H9 (cell line): Measurements from ENCODE around the gene GPR107. TPM values are rescaled to one million over a fixed set of nuclear protein-coding genes. Genes with fewer than 3 reads are reported as not detected.
A peak's percentile ranks its signal among the peaks of the same experiment; 100 is the strongest.

Experiments
- DNase-seq: peaks from one replicate; pipeline ENCODE4 v3.0.0-alpha.2; 2017
- H2AFZ ChIP-seq: one replicate; pipeline ENCODE4 v1.6.1; 2013; ENCODE audit warnings: mild to moderate bottlenecking, low read length, control low read depth, moderate library complexity
- H2AK5ac ChIP-seq: 2 replicates; pipeline ENCODE4 v1.6.1; 2013; ENCODE audit warnings: low read length, control low read depth, mixed read lengths; ENCODE audit not compliant: insufficient read length
- H2BK120ac ChIP-seq: one replicate; pipeline ENCODE4 v1.6.1; 2013; ENCODE audit warnings: low read depth, mild to moderate bottlenecking, low read length, control low read depth, inconsistent platforms; ENCODE audit not compliant: poor library complexity, severe bottlenecking
- H2BK12ac ChIP-seq: 2 replicates; pipeline ENCODE4 v1.6.1; 2013; ENCODE audit warnings: low read length, control low read depth, mixed read lengths, low read depth; ENCODE audit not compliant: insufficient read length
- H2BK15ac ChIP-seq: 2 replicates; pipeline ENCODE4 v1.6.1; 2013; ENCODE audit warnings: low read depth, low read length, control low read depth
- H2BK20ac ChIP-seq: one replicate; pipeline ENCODE4 v1.6.1; 2013; ENCODE audit warnings: low read depth, mild to moderate bottlenecking, low read length, control low read depth, inconsistent platforms; ENCODE audit not compliant: poor library complexity, severe bottlenecking
- H2BK5ac ChIP-seq: 2 replicates; pipeline ENCODE4 v1.6.1; 2013; ENCODE audit warnings: low read length, control low read depth, mixed read lengths; ENCODE audit not compliant: insufficient read length
- H3K14ac ChIP-seq: 2 replicates; pipeline ENCODE4 v1.6.1; 2013; ENCODE audit warnings: low read length, control low read depth; ENCODE audit not compliant: insufficient read depth
- H3K18ac ChIP-seq: 2 replicates; pipeline ENCODE4 v1.6.1; 2013; ENCODE audit warnings: low read depth, mild to moderate bottlenecking, mixed read lengths, low read length, control low read depth; ENCODE audit not compliant: insufficient read length
- H3K23ac ChIP-seq: 2 replicates; pipeline ENCODE4 v1.6.1; 2013; ENCODE audit warnings: low read length, control low read depth, mixed read lengths, low read depth; ENCODE audit not compliant: insufficient read length
- H3K23me2 ChIP-seq: 2 replicates; pipeline ENCODE4 v1.6.1; 2013; ENCODE audit warnings: low read depth, mild to moderate bottlenecking, mixed read lengths, low read length, control low read depth; ENCODE audit not compliant: insufficient read length, poor library complexity, severe bottlenecking
- H3K27ac ChIP-seq: 2 replicates; pipeline ENCODE4 v1.5.1; 2013; ENCODE audit warnings: low read length, control low read depth, mixed read lengths, low read depth; ENCODE audit not compliant: insufficient read length
- H3K27me3 ChIP-seq: 2 replicates; pipeline ENCODE4 v1.6.1; 2013; ENCODE audit warnings: low read length, control low read depth, inconsistent platforms; ENCODE audit not compliant: insufficient read depth
- H3K4ac ChIP-seq: 2 replicates; pipeline ENCODE4 v1.6.1; 2013; ENCODE audit warnings: low read depth, mild to moderate bottlenecking, control low read depth, inconsistent platforms, low read length, moderate library complexity
- H3K4me1 ChIP-seq: 2 replicates; pipeline ENCODE4 v1.6.1; 2013; ENCODE audit warnings: low read length, control low read depth, inconsistent platforms; ENCODE audit not compliant: insufficient read depth
- H3K4me2 ChIP-seq: 2 replicates; pipeline ENCODE4 v1.6.1; 2013; ENCODE audit warnings: low read length, control low read depth, mixed read lengths; ENCODE audit not compliant: insufficient read length, insufficient read depth
- H3K56ac ChIP-seq: 2 replicates; pipeline ENCODE4 v1.6.1; 2013; ENCODE audit warnings: low read depth, mild to moderate bottlenecking, mixed read lengths, low read length, control low read depth; ENCODE audit not compliant: insufficient read length
- H3K79me1 ChIP-seq: 2 replicates; pipeline ENCODE4 v1.6.1; 2013; ENCODE audit warnings: low read depth, mild to moderate bottlenecking, moderate library complexity, low read length, control low read depth, inconsistent platforms; ENCODE audit not compliant: insufficient read depth, poor library complexity, severe bottlenecking
- H3K79me2 ChIP-seq: 2 replicates; pipeline ENCODE4 v1.6.1; 2013; ENCODE audit warnings: low read length, control low read depth, inconsistent platforms; ENCODE audit not compliant: insufficient read depth
- H3K9ac ChIP-seq: 2 replicates; pipeline ENCODE4 v1.6.1; 2013; ENCODE audit warnings: low read length, control low read depth, mixed read lengths; ENCODE audit not compliant: insufficient read length; ENCODE audit errors: extremely low read depth
- H3K9me3 ChIP-seq: one replicate; pipeline ENCODE4 v1.6.1; 2013; ENCODE audit warnings: low read depth, low read length, inconsistent platforms; ENCODE audit not compliant: control insufficient read depth
- H3T11ph ChIP-seq: one replicate; pipeline ENCODE4 v1.6.1; 2013; ENCODE audit warnings: mild to moderate bottlenecking, low read length, control low read depth, inconsistent platforms
- H4K20me1 ChIP-seq: one replicate; pipeline ENCODE4 v1.6.1; 2013; ENCODE audit not compliant: control insufficient read depth, insufficient read length, insufficient read depth
- H4K5ac ChIP-seq: 2 replicates; pipeline ENCODE4 v1.6.1; 2013; ENCODE audit warnings: low read depth, mild to moderate bottlenecking, mixed read lengths, low read length, control low read depth; ENCODE audit not compliant: insufficient read length
- H4K8ac ChIP-seq: replicated peaks from 2 replicates; pipeline ENCODE4 v1.6.1; 2013; ENCODE audit warnings: low read length, control low read depth, mixed read lengths, low read depth; ENCODE audit not compliant: insufficient read length
- H4K91ac ChIP-seq: 2 replicates; pipeline ENCODE4 v1.6.1; 2013; ENCODE audit warnings: low read depth, mild to moderate bottlenecking, moderate library complexity, mixed read lengths, low read length, control low read depth; ENCODE audit not compliant: insufficient read length
- H3K27ac Mint-ChIP-seq, 3 experiments: 2 replicates in 2 of 3; 3 replicates in 1 of 3; pipeline ENCODE4 v1.8.0; 2020 to 2021; ENCODE audit warnings: mixed read lengths in 3 of 3, mild to moderate bottlenecking in 1 of 3, moderate library complexity in 1 of 3
- H3K27me3 Mint-ChIP-seq: 2 replicates; pipeline ENCODE4 v1.8.0; 2021; ENCODE audit warnings: low read depth, mild to moderate bottlenecking, moderate library complexity, mixed read lengths
- H3K36me3 Mint-ChIP-seq, 3 experiments: 2 replicates in 2 of 3; 3 replicates in 1 of 3; pipeline ENCODE4 v1.8.0; 2020 to 2021; ENCODE audit warnings: low read depth in 3 of 3, mixed read lengths in 3 of 3; ENCODE audit not compliant: insufficient read depth in 1 of 3
- H3K4me1 Mint-ChIP-seq, 2 experiments: 2 replicates each; pipeline ENCODE4 v1.8.0; 2020; ENCODE audit warnings: mixed read lengths in 2 of 2
- H3K4me3 Mint-ChIP-seq, 2 experiments: 2 replicates in 1 of 2; 3 replicates in 1 of 2; pipeline ENCODE4 v1.8.0; 2020 to 2021; ENCODE audit warnings: mild to moderate bottlenecking in 2 of 2, mixed read lengths in 2 of 2, moderate library complexity in 1 of 2
- H3K9me3 Mint-ChIP-seq, 2 experiments: 2 replicates in 1 of 2; 3 replicates in 1 of 2; pipeline ENCODE4 v1.8.0; 2020; ENCODE audit warnings: mild to moderate bottlenecking in 2 of 2, mixed read lengths in 2 of 2, moderate library complexity in 1 of 2
- CTCF ChIP-seq: fragments of 200-600 bp; sonication (generic); conservative IDR thresholded peaks from 3 replicates; pipeline ENCODE4 v1.8.0; 2021; ENCODE audit warnings: antibody characterized with exemption, mild to moderate bottlenecking
- WGBS: extraction: QIAGEN DNeasy Blood & Tissue Kit; methylation state at CpG from one replicate; pipeline ENCODE4 v1.1.7; 2013; ENCODE audit warnings: missing lambda C conversion rate, low lambda C conversion rate, mixed read lengths; ENCODE audit not compliant: insufficient read length; ENCODE audit errors: extremely low coverage; 5-methylcytosine and 5-hydroxymethylcytosine counted together
- total RNA-seq: library from RNA; stranded (reverse); gene quantifications from 2 replicates; pipeline ENCODE4 v1.2.1, GENCODE V29; 2021

GPR107 gene
- total RNA-seq, 1 experiment from 2014 or later: 38.0 TPM

- H4K8ac ChIP-seq: no peak overlapping the region
- no peaks in the 10 kb centered on the region for H3K9me3 ChIP-seq
- H3K4me3 Mint-ChIP-seq: no peak overlapping the region
- no peak overlapping the region for H3K14ac ChIP-seq
- no peak overlapping the region for H2BK120ac ChIP-seq
- no peak for DNase-seq
- H3K4me1 ChIP-seq: peaks cover 10% of the 10 kb centered on the region; the same call in 1 of the 2 replicates
- peaks cover 0 to 28% (median 13%) of the 10 kb centered on the region in 3 experiments; a peak in 6 of 7 replicates for H3K36me3 Mint-ChIP-seq
- no peaks in the 10 kb centered on the region for H3K27me3 ChIP-seq
- no peaks in the 10 kb centered on the region for H3K23me2 ChIP-seq
- H3K4me1 Mint-ChIP-seq: peaks cover 35 to 37% of the 10 kb centered on the region in 2 experiments
- H4K91ac ChIP-seq: no peak overlapping the region
- no peak overlapping the region for H3K9ac ChIP-seq
- TF ChIP-seq CTCF: no peak
- H3K56ac ChIP-seq: no peak overlapping the region
- H3K79me2 ChIP-seq: no peaks in the 10 kb centered on the region
- H2BK15ac ChIP-seq: no peak overlapping the region; the same call in 1 of the 2 replicates
- H3T11ph ChIP-seq: no peak overlapping the region
- H4K5ac ChIP-seq: no peak overlapping the region
- no peak overlapping the region for H3K18ac ChIP-seq
- no peak overlapping the region for H3K27ac ChIP-seq
- no peaks in the 10 kb centered on the region for H3K9me3 Mint-ChIP-seq
- no peak overlapping the region for H2AFZ ChIP-seq
- H2BK5ac ChIP-seq: peak overlapping the region; percentile 49
- H2BK20ac ChIP-seq: no peak overlapping the region
- no peaks in the 10 kb centered on the region for H3K79me1 ChIP-seq
- no peak overlapping the region for H3K23ac ChIP-seq
- H4K20me1 ChIP-seq: no peaks in the 10 kb centered on the region
- H3K4ac ChIP-seq: no peak overlapping the region
- WGBS: no CpG with 5 or more reads among the region's 9 CpGs
- no peaks in the 10 kb centered on the region for H3K27me3 Mint-ChIP-seq
- no peak overlapping the region for H3K4me2 ChIP-seq
- no peak overlapping the region for H2AK5ac ChIP-seq
- peak overlapping the region in 1 of 3 experiments; percentile 80; a peak in 1 of 7 replicates for H3K27ac Mint-ChIP-seq
- no peak overlapping the region for H2BK12ac ChIP-seq
Measured at GRCh38 chr9:130116346-130116745, 62.6 kb downstream of the GPR107 start.
